Tibial nerve (tissue), 4 donors: ENCODE data around the gene SNAI3. TPM values are rescaled to one million over a fixed set of nuclear protein-coding genes. Genes with fewer than 3 reads are reported as not detected.
A peak's percentile ranks its signal among the peaks of the same experiment; 100 is the strongest.

Experiments used
- DNase-seq, 2 donors: peaks; one replicate each; pipeline ENCODE4 v3.0.0-alpha.2; 2019; ENCODE audit warnings: low spot score in 2 of 2
- H3K27ac ChIP-seq, 4 donors: fragments of 200-600 bp; sonication (generic) in 3 of 4; one replicate each; pipeline ENCODE4 v1.5.1; 2017 to 2019; ENCODE audit warnings: mild to moderate bottlenecking in 1 of 4
- H3K27me3 ChIP-seq, 2 donors: fragments of 200-600 bp; sonication (generic) in 1 of 2; one replicate each; pipeline versions ENCODE4 v1.5.1 to v1.6.0; 2017 to 2019
- H3K36me3 ChIP-seq, 3 donors: fragments of 200-600 bp; sonication (generic); one replicate each; pipeline ENCODE4 v1.5.1; 2018 to 2019
- H3K4me1 ChIP-seq, 4 donors: fragments of 200-600 bp; sonication (generic) in 3 of 4; one replicate each; pipeline ENCODE4 v1.5.1; 2017 to 2019
- H3K4me3 ChIP-seq, 4 donors: fragments of 200-600 bp; sonication (generic) in 3 of 4; one replicate each; pipeline ENCODE4 v1.5.1; 2017 to 2019; ENCODE audit warnings: mild to moderate bottlenecking in 1 of 4, moderate library complexity in 1 of 4
- H3K9me3 ChIP-seq, 4 donors: fragments of 200-600 bp; sonication (generic) in 3 of 4; one replicate each; pipeline ENCODE4 v1.5.1; 2017 to 2019
- EP300 ChIP-seq, 2 donors: sonication (generic); formaldehyde crosslinking; IDR thresholded peaks; one replicate each; pipeline ENCODE4 v1.6.1; 2017; ENCODE audit warnings: antibody characterized with exemption in 2 of 2, mild to moderate bottlenecking in 1 of 2
- POLR2A ChIP-seq, 2 donors: fragments of 450-650 bp; IDR thresholded peaks; one replicate each; pipeline ENCODE4 v1.6.1; 2017; ENCODE audit warnings: antibody characterized with exemption in 2 of 2, mild to moderate bottlenecking in 2 of 2, moderate library complexity in 2 of 2
- WGBS, 2 donors: methylation state at CpG; one replicate each; pipeline ENCODE4 v1.1.5; 2018; 5-methylcytosine and 5-hydroxymethylcytosine counted together
- total RNA-seq, 4 donors: library from RNA; depleted of rRNA; stranded (reverse); fragments of >200 nt; gene quantifications; one replicate each; pipeline ENCODE4 v1.1.0, GENCODE V29; 2016
- TF ChIP-seq, protein P1 (sequence below), 5 experiments: fragments of 200-600 bp in 3 of 5; fragments of 450-650 bp in 2 of 5; sonication (generic) in 3 of 5; IDR thresholded peaks; one replicate each; pipeline ENCODE4 v1.5.1; 2016 to 2019; ENCODE audit warnings: antibody characterized with exemption in 5 of 5, mild to moderate bottlenecking in 3 of 5, moderate library complexity in 2 of 5

Gene SNAI3
- total RNA-seq, 4 donors from 2014 or later, result 0.87 to 1.2 (median 1.0) TPM

DNA sequence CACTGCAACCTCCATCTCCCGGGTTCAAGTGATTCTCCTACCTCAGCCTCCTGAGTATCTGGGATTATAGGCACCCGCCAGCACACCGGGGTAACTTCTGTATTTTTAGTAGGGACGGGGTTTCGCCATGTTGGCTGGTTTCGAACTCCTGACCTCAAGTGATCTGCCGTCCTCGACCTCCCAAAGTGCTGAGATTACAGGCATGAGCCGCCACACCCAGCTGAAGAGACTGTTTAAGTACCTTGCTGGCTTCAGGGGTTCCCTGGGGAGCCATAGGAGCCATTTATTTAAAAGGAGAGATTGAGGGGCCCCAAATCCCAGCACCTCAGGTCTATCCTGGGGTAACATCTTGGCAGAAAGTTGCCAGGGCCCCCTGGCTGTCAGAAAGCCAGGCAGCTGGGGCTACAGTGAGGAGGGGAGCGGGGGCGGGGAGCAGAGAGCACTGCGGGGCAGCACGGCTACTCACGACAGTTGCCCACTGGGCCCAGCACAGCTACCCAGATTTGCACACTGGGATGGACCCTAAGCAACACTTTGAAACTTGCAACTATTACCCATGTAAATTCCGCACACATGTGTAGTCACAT, 1.6 kb downstream of the SNAI3 start:
- DNase-seq, result no peak
- Histone ChIP-seq H3K36me3 (no peaks in the 10 kb centered on the region), H3K27me3 (peaks cover 0 to 82% of the 10 kb centered on the region in 2 donors), H3K27ac (no peak overlapping the region), H3K4me3 (peak overlapping the region in 1 of 4 donors; percentile 70), H3K4me1 (peaks cover 0 to 38% (median 24%) of the 10 kb centered on the region in 4 donors), H3K9me3 (no peaks in the 10 kb centered on the region)
- no peak for TF ChIP-seq POLR2A (IDR thresholded peaks at IDR 0.05)
- TF ChIP-seq, protein P1, sequence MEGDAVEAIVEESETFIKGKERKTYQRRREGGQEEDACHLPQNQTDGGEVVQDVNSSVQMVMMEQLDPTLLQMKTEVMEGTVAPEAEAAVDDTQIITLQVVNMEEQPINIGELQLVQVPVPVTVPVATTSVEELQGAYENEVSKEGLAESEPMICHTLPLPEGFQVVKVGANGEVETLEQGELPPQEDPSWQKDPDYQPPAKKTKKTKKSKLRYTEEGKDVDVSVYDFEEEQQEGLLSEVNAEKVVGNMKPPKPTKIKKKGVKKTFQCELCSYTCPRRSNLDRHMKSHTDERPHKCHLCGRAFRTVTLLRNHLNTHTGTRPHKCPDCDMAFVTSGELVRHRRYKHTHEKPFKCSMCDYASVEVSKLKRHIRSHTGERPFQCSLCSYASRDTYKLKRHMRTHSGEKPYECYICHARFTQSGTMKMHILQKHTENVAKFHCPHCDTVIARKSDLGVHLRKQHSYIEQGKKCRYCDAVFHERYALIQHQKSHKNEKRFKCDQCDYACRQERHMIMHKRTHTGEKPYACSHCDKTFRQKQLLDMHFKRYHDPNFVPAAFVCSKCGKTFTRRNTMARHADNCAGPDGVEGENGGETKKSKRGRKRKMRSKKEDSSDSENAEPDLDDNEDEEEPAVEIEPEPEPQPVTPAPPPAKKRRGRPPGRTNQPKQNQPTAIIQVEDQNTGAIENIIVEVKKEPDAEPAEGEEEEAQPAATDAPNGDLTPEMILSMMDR (IDR thresholded peaks at IDR 0.05), result no peak
- no peak for TF ChIP-seq EP300 (IDR thresholded peaks at IDR 0.05)
- WGBS, 2 donors, result 65 to 66% methylated on average over 15 of the region's 15 CpGs

DNA sequence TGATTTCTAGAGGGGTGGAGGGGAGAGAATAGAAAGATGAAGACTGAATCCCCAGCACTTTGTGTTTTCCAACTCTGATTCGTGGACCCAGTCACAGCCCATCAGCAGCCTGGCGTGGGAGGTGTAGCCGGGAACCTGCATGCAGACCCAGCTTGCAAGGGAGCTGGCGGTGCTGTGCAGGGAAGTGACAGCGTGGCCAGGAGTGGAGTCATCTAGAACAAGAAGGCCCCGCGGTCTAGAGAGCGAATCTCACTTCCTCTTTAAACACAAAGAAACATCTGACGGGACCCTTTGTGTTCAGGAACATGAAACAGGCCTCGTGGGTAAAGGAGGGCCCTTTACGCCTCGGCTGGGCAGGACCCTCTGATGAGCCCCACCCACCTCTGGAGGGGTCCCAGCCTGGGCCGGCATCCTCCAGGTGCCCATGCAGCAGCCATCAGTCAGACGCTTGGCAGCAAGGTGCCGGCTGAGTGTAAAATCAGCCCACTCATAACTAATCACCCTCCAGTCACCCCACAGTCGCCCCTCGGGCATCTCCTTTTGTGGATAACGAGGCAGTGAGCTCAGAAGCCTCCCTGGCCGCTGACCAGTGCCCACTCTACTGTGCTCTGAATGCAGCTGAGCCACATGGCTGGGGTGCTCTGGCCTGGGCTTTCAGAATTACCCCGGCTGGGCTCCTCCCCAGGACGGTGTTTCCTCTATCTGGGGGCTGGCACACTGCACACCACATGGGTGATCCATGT, 4.4 kb downstream of the SNAI3 start:
- peaks cover 0 to 2% (median 0%) of the 10 kb centered on the region in 3 donors for H3K36me3 ChIP-seq
- peak in 1 of 2 donors; percentile 45 for DNase-seq
- peak overlapping the region in 3 of 4 donors; percentile 27 to 78 (median 57) for H3K27ac ChIP-seq
- peaks cover 0 to 33% (median 23%) of the 10 kb centered on the region in 4 donors for H3K4me1 ChIP-seq
- WGBS, 2 donors, result 21 to 24% methylated on average over 16 to 18 of the region's 21 CpGs
- peaks cover 0 to 70% of the 10 kb centered on the region in 2 donors for H3K27me3 ChIP-seq
- no peaks in the 10 kb centered on the region for H3K9me3 ChIP-seq
- TF ChIP-seq EP300 (IDR thresholded peaks at IDR 0.05), result peak in 1 of 2 donors; percentile 22
- no peak for TF ChIP-seq POLR2A (IDR thresholded peaks at IDR 0.05)
- no peak overlapping the region for H3K4me3 ChIP-seq

DNA sequence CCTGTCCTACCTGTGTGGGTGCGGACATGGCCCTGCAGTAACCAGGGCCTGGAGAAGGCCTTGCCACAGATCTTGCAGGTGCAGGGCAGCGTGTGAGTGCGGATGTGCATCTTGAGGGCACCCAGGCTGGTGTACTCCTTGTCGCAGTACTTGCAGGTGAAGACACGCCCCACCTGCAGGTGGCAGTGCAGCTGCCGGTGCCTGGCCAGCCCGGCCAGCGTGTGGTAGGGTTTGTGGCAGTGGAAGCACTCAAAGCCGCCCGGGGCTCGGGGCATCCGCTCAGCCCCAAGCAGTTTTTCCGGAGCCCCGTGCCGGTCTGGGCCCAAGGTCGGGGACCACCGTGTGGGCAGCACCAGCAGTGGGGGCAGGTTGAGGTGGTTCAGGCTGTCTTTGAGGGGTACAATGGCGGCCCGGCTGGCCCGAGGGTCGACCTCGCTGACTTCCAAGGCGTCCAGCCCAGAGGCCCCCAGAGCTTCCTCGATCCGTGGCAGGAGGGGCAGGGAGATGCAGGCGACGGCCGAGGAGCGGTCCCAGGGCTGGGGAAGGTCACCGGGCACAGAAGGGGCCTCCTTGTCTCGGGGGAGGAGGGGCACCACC, 5.1 kb downstream of the SNAI3 start:
- Histone ChIP-seq H3K27ac (peak overlapping the region in 1 of 4 donors; percentile 63), H3K4me1 (peaks cover 0 to 26% (median 18%) of the 10 kb centered on the region in 4 donors), H3K36me3 (peaks cover 0 to 9% (median 0%) of the 10 kb centered on the region in 3 donors), H3K27me3 (peaks cover 0 to 69% of the 10 kb centered on the region in 2 donors), H3K4me3 (no peak overlapping the region), H3K9me3 (no peaks in the 10 kb centered on the region)
- 33 to 39% methylated on average over 13 to 28 of the region's 31 CpGs for WGBS, 2 donors
- TF ChIP-seq, protein P1 (IDR thresholded peaks at IDR 0.05), result peak in 1 of 5 experiments; percentile 52
- no peak for TF ChIP-seq EP300 (IDR thresholded peaks at IDR 0.05)
- DNase-seq, result no peak

DNA sequence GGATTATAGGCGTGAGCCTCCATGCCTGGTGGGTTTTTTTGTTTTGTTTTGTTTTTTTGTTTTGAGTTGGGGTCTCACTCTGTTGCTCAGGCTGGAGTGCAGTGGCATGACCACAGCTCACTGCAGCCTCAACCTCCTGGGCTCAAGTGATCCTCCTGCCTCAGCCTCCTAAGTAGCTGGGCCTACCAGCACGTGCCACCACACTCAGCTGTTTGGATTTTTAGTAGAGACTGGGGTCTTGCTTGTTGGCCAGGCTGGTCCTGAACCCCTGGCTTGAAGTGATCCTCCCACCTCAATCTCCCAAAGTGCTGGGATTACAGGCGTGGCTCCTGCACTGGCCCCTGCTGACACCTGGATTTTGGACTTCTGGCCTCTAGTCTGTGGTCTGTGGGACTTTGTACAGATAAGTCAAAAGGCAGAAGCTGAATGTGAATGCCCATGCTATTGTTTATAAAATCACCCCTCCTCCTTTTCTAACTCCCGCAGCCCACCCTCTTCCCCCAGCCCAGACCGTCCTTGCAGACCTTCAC, 5.7 kb downstream of the SNAI3 start:
- 84 to 88% methylated on average over 5 of the region's 5 CpGs for WGBS, 2 donors
- Histone ChIP-seq H3K36me3 (peaks cover 0 to 15% (median 0%) of the 10 kb centered on the region in 3 donors), H3K27ac (no peak overlapping the region), H3K27me3 (peaks cover 0 to 64% of the 10 kb centered on the region in 2 donors), H3K9me3 (no peaks in the 10 kb centered on the region), H3K4me1 (peaks cover 0 to 20% (median 13%) of the 10 kb centered on the region in 4 donors), H3K4me3 (no peak overlapping the region)
- no peak for DNase-seq
- TF ChIP-seq POLR2A (IDR thresholded peaks at IDR 0.05) (no peak), EP300 (IDR thresholded peaks at IDR 0.05) (no peak)
- TF ChIP-seq, protein P1 (IDR thresholded peaks at IDR 0.05), result no peak

DNA sequence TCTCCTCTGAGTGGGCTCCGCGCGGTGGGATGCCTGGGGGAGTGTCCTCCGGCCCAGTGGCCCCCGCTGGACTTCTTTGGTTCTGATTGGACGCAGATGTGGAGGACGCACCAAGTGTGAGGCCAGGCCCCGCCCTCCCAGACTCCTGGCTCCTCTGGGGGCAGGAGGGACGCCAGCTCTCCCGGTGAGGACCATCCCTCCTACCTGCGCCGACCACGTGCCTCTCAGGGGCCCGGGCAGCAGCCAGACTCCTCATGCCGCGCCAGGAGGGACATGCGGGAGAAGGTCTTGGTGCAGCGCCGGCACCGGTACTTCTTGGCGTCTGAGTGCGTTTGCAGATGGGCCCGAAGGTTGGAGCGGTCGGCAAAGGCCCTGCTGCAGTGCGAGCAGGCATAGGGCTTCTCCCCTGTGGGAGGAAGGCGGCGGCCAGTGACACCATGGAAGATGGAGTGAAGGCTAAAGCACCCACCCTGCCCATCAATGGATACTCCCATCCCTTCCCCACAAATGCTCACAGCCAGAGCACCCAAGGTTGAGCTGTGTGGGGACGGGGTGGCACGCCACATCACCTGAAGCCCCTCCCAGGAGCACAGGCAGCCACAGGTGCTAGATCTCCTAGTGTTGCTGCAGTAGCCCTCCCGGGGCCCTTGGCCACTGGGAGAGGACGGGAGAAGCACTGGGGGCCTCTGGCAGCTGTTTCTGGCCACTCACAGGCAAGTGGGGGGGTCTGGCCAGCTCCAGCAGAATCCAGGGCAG, 7.9 kb downstream of the SNAI3 start:
- DNase-seq, result no peak
- no peak overlapping the region for H3K27ac ChIP-seq
- WGBS, 2 donors, result 60 to 63% methylated on average over 12 to 26 of the region's 32 CpGs

More for the DNA sequence above, 7.9 kb downstream of the SNAI3 start:
- H3K4me3 ChIP-seq, result no peak overlapping the region
- H3K36me3 ChIP-seq, result peaks cover 0 to 37% (median 0%) of the 10 kb centered on the region in 3 donors
- H3K4me1 ChIP-seq, result peaks cover 0 to 13% (median 11%) of the 10 kb centered on the region in 4 donors
- TF ChIP-seq EP300 (IDR thresholded peaks at IDR 0.05) (no peak), POLR2A (IDR thresholded peaks at IDR 0.05) (no peak)
- TF ChIP-seq, protein P1 (IDR thresholded peaks at IDR 0.05), result no peak
- H3K9me3 ChIP-seq, result no peaks in the 10 kb centered on the region
- H3K27me3 ChIP-seq, result peaks cover 0 to 43% of the 10 kb centered on the region in 2 donors
